Astrocyte of the cerebellum (primary cell): ENCODE results near the gene SIPA1L2.
"Not testable (repeated sequence)": the region's sequence is repeated elsewhere in the genome, so short reads cannot be mapped to it uniquely, and the experiment has no call there.

ENCODE experiments used
- DNase-seq: peaks from one replicate; pipeline ENCODE4 v3.0.0-alpha.2; 2011; ENCODE audit warnings: low read depth
- H3K4me3 ChIP-seq: 2 replicates; pipeline ENCODE4 v1.5.1; 2011; ENCODE audit warnings: mild to moderate bottlenecking, low read depth, low read length, moderate library complexity
- in situ Hi-C: cut with HindIII; loops from 2 replicates; pipeline ENCODE4 v1.10.0; 2017; ENCODE audit warnings: low sequenced_read_pairs
- TF ChIP-seq, protein P1 (sequence below): IDR thresholded peaks from 2 replicates; pipeline ENCODE4 v1.5.1; 2012; ENCODE audit warnings: low read length, low read depth, moderate library complexity, mild to moderate bottlenecking; ENCODE audit errors: missing control alignments

Gene SIPA1L2

DNA sequence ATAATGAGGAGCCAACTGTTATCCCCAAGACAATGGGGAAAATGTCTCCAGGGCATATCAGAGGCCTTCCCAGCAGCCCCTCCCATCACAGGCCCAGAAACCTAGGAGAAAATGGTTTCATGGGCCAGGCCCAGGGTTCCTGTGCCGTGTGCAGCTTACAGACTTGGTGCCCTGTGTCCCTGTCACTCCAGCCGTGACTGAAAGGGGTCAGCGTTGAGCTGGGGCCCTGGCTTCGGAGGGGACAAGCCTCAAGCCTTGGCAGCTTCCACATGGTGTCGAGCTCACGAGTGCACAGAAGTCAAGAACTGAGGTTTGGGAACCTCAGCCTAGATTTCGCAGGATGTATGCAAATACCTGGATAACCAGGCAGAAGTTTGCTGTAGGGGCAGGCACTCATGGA, 18.1 kb downstream of the SIPA1L2 start:
- H3K4me3 ChIP-seq = no peak overlapping the region
- TF ChIP-seq, protein P1, sequence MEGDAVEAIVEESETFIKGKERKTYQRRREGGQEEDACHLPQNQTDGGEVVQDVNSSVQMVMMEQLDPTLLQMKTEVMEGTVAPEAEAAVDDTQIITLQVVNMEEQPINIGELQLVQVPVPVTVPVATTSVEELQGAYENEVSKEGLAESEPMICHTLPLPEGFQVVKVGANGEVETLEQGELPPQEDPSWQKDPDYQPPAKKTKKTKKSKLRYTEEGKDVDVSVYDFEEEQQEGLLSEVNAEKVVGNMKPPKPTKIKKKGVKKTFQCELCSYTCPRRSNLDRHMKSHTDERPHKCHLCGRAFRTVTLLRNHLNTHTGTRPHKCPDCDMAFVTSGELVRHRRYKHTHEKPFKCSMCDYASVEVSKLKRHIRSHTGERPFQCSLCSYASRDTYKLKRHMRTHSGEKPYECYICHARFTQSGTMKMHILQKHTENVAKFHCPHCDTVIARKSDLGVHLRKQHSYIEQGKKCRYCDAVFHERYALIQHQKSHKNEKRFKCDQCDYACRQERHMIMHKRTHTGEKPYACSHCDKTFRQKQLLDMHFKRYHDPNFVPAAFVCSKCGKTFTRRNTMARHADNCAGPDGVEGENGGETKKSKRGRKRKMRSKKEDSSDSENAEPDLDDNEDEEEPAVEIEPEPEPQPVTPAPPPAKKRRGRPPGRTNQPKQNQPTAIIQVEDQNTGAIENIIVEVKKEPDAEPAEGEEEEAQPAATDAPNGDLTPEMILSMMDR = no peak
- in situ Hi-C loops = no loop called here
- no peak for DNase-seq

DNA sequence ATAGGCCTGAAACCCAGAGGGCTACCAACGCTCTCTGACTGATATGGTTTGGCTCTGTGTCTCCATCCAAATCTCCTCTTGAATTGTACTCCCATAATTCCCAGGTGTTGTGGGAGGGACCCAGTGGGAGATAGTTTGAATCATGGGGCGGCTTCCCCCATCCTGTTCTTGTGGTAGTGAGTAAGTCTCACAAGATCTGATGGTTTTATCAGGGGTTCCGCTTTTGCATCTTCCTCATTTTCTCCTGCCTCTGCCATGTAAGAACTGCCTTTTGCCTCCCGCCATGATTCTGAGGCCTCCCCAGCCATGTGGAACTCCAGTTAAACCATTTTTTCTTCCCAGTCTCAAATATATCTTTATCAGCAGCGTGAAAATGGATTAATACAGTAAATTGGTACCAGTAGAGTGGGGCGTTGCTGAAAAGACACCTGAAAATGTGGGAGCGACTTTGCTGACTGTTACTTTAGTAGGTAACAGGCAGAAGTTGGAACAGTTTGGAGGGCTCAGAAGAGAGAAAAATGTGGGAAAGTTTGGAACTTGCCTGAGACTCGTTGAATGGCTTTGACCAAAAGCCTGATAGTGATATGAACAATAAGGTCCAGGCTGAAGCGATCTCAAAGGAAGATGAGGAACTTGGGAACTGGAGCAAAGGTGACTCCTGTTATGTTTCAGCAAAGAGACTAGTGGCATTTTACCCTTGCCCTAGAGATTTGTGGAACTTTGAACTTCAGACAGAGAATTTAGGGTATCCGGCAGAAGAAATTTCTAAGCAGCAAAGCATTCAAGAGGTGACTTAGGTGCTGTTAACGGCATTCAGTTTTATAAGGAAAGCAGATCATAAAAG, 18.8 kb downstream of the SIPA1L2 start:
- DNase-seq, H3K4me3 ChIP-seq, in situ Hi-C loops: not testable (repeated sequence)

DNA sequence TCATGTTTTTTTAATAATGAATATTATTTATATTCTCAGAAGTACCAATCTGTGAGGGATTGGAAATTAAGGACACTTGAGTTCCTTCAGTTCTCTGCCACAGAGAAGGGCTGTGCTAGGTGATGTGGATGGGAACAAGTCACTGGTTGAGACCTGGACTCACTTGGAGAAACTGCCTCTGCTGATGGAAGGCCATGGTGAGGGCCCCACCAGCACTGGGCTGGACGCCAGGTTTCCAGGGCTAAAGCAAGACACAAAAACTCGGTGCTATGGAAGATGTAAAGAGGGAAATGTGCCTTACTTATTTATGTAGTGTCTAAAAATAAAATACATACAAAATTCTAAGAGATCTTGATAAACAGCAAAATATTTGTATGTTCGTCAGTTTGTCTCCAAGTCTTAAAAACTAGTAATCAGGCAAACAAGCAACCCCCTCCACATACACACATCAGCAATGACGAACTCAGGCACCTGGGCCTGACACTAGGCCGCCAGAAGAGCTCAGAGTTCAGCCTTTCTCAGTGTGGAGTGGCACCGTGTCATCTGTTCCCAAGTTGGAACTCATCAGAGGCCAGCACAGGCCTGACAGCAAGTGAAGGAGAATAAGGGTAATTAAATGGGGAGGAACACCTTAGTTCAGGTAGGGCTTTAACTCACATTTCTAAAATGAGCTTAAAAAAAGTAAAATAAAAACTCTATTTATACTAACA, 19.6 kb downstream of the SIPA1L2 start:
- H3K4me3 ChIP-seq = no peak overlapping the region
- DNase-seq = no peak
- TF ChIP-seq, protein P1 = no peak
- in situ Hi-C loops = no loop called here

DNA sequence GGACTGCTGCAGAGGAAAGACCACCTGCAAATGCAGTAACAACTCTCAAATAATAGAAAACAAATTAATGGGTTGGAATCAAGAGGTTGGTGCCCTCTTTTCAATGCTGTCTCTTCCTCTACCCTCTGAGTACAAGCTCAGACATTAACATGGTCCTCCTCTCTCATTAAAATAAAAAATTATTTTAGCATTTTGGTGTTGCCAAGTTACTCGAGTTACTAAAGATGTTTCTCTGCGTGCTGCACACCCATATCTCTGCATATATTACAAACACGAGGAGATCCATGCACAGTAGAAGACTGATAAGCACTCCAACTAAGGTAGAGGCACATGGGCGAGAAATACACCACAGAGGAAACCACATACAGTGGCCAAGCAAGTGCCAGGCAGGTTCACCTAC, 21.5 kb downstream of the SIPA1L2 start:
- TF ChIP-seq, protein P1 = no peak
- DNase-seq = no peak
- no peak overlapping the region for H3K4me3 ChIP-seq
- in situ Hi-C loops = no loop called here

DNA sequence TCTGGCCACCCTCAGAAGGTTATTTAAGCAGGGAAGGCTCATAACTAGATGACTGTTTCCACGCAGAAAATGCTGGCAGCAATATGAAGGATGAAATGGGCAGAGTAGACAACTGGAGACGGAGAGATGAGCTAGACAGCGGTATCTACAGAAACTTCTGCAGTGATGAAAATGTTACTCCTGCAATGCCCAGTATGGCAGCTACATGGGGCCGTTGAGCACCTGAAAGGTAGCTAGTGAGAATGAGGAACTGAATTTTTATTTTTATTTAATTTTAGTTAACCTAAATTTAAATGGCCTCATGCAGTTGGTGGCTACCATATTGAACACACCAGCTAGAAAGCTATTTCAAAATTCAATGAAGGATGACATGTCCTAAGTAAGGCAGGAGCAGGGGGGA, 27.3 kb downstream of the SIPA1L2 start:
- in situ Hi-C loops = no loop called here
- no peak for DNase-seq
- TF ChIP-seq, protein P1 = peak; percentile 24
- H3K4me3 ChIP-seq = no peak overlapping the region

DNA sequence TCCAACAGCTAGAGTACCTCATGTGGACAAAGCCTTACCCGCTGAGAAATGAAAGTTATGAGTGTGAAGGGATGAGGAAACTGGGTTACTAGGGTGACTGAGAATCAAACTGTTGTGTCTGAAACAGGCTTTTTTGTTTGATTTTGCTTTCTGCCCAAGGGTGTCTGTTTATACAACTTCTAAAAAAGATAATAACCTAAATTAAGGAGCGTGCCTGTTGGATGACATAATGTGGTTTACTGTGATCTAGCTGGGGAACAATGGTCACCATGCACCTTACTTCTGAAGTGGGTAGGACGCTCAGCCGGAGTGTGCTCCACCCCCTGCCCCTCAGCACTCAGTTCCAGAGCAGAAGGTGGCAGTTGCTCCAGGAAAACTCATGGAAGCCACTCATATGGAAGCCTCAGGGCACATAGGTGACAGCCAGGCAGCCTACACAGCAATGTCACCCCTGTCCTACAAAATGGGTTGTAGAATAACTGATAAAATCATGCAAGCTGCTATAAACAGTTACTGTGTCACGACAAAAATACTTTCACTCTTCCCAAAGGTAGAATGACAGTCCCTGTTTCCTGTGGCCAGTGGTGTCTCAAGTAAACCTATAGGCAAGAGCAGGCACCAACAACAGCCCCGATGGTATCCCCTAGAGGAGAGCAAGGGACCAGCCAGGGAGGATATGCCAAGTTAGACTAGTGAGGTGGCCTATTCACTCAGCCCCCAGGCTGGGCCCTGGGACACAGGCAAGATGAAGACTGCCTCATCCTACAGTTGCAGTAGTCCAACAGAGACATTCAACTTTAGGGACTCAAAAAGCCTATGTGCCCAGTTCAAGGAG, 29.3 kb downstream of the SIPA1L2 start:
- in situ Hi-C loops = no loop called here
- DNase-seq = no peak
- TF ChIP-seq, protein P1 = no peak
- no peak overlapping the region for H3K4me3 ChIP-seq
